DOHH2 (cell line): Measurements from ENCODE around the gene SLC30A9.

Experiments used
- H3F3A ChIP-seq: fragments of 200-600 bp; sonication (generic), shearing (Covaris generic); 2 replicates; pipeline ENCODE4 v1.6.0; 2016; ENCODE audit warnings: antibody characterized with exemption, mild to moderate bottlenecking; ENCODE audit not compliant: control insufficient read depth, insufficient read depth
- H3K27ac ChIP-seq: fragments of 200-600 bp; sonication (generic); 2 replicates; pipeline ENCODE4 v1.5.1; 2014; ENCODE audit warnings: low read depth, mild to moderate bottlenecking, low read length, moderate library complexity
- H3K27me3 ChIP-seq: fragments of 200-600 bp; sonication (generic); 2 replicates; pipeline ENCODE4 v1.6.1; 2014; ENCODE audit warnings: mild to moderate bottlenecking, low read length, mixed read lengths; ENCODE audit not compliant: control insufficient read depth
- H3K36me3 ChIP-seq: fragments of 200-600 bp; sonication (generic); 2 replicates; pipeline ENCODE4 v1.6.1; 2014; ENCODE audit warnings: mild to moderate bottlenecking, low read length, moderate library complexity, mixed read lengths; ENCODE audit not compliant: control insufficient read depth
- H3K4me1 ChIP-seq: fragments of 200-600 bp; sonication (generic); 2 replicates; pipeline ENCODE4 v1.6.1; 2014; ENCODE audit warnings: mild to moderate bottlenecking, low read length, mixed read lengths; ENCODE audit not compliant: control insufficient read depth
- H3K4me2 ChIP-seq: fragments of 200-600 bp; sonication (generic); 2 replicates; pipeline ENCODE4 v1.6.0; 2014; ENCODE audit warnings: mild to moderate bottlenecking, low read length, moderate library complexity
- H3K4me3 ChIP-seq: fragments of 200-600 bp; sonication (generic); 2 replicates; pipeline ENCODE4 v1.5.1; 2014; ENCODE audit warnings: mild to moderate bottlenecking, low read length, mixed read lengths
- H3K79me2 ChIP-seq: fragments of 200-600 bp; sonication (generic); 2 replicates; pipeline ENCODE4 v1.6.1; 2014; ENCODE audit warnings: mild to moderate bottlenecking, low read length, mixed read lengths; ENCODE audit not compliant: control insufficient read depth
- H3K9me2 ChIP-seq: fragments of 200-600 bp; sonication (generic); replicated peaks from 2 replicates; pipeline ENCODE4 v1.6.1; 2014; ENCODE audit warnings: mild to moderate bottlenecking, low read length, mixed read lengths; ENCODE audit not compliant: control insufficient read depth
- H3K9me3 ChIP-seq: fragments of 200-600 bp; sonication (generic); 2 replicates; pipeline ENCODE4 v1.6.1; 2014; ENCODE audit warnings: antibody characterized with exemption, low read length, mixed read lengths; ENCODE audit not compliant: control insufficient read depth, insufficient read depth
- H4K20me1 ChIP-seq: fragments of 200-600 bp; sonication (generic); 2 replicates; pipeline ENCODE4 v1.6.0; 2014; ENCODE audit warnings: low read depth, mild to moderate bottlenecking, antibody characterized with exemption, low read length, moderate library complexity; ENCODE audit not compliant: control insufficient read depth, insufficient read depth
- EZH2phosphoT487 ChIP-seq: fragments of 200-600 bp; sonication (generic); IDR thresholded peaks from 2 replicates; pipeline ENCODE4 v1.6.1; 2017; ENCODE audit warnings: borderline replicate concordance, mild to moderate bottlenecking, antibody characterized with exemption, low read length, moderate library complexity, mixed read lengths
- TF ChIP-seq, protein P1 (sequence below): fragments of 200-600 bp; sonication (generic); IDR thresholded peaks from one replicate; pipeline ENCODE4 v1.5.1; 2014; ENCODE audit warnings: antibody characterized with exemption, mild to moderate bottlenecking, low read depth, low read length; ENCODE audit not compliant: poor library complexity, severe bottlenecking

SLC30A9 gene

DNA sequence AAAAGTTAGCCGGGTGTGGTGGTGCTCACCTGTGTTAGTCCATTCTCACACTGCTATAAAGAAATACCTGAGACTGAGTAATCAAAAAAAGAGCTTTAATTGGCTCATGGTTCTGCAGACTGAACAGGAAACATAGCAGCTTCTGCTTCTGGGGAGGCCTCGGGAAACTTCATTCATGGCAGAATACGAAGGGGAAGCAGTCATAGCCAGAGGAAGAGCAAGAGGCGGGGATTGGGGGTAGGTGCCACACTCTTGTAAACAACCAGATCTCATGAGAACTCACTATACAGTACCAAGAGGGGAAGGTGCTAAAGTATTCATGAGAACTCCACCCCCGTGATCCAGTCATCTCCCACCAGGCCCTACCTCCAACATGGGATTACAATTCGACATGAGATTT, 98.1 kb downstream of the SLC30A9 start:
- H3K9me3 ChIP-seq: no peaks in the 10 kb centered on the region
- no peaks in the 10 kb centered on the region for H3K27me3 ChIP-seq
- no peaks in the 10 kb centered on the region for H3K4me1 ChIP-seq
- H3K36me3 ChIP-seq: 0 out of 2 replicates have a peak, but pooled peaks cover 2% of the 10 kb centered on the region
- H3K9me2 ChIP-seq: no peaks in the 10 kb centered on the region
- H3K79me2 ChIP-seq: no peaks in the 10 kb centered on the region
- H3F3A ChIP-seq: no peaks in the 10 kb centered on the region
- TF ChIP-seq, protein P1, sequence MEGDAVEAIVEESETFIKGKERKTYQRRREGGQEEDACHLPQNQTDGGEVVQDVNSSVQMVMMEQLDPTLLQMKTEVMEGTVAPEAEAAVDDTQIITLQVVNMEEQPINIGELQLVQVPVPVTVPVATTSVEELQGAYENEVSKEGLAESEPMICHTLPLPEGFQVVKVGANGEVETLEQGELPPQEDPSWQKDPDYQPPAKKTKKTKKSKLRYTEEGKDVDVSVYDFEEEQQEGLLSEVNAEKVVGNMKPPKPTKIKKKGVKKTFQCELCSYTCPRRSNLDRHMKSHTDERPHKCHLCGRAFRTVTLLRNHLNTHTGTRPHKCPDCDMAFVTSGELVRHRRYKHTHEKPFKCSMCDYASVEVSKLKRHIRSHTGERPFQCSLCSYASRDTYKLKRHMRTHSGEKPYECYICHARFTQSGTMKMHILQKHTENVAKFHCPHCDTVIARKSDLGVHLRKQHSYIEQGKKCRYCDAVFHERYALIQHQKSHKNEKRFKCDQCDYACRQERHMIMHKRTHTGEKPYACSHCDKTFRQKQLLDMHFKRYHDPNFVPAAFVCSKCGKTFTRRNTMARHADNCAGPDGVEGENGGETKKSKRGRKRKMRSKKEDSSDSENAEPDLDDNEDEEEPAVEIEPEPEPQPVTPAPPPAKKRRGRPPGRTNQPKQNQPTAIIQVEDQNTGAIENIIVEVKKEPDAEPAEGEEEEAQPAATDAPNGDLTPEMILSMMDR: no peak
- TF ChIP-seq EZH2phosphoT487: no peak
- H3K4me3 ChIP-seq: no peak overlapping the region
- H3K27ac ChIP-seq: no peak overlapping the region
- H3K4me2 ChIP-seq: no peak overlapping the region
- no peaks in the 10 kb centered on the region; the same call in 1 of the 2 replicates for H4K20me1 ChIP-seq

DNA sequence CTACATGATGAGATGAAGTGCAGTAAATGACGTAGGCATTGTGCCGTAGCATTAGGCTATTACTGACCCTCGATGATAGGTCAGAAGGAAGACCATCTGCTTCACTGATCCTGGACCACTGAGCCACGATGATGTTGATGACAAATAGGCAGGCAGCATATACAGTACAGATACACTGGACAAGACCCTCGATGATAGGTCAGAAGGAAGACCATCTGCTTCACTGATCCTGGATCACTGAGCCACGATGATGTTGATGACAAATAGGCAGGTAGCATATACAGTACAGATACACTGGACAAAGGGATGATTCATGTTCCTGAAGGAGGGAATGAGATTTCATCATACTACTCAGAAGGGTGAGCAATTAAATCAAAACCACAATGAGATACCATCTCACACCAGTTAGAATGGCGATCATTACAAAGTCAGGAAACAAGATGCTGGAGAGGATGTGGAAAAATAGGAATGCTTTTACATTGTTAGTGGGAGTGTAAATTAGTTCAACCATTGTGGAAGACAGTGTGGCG, 111.2 kb downstream of the SLC30A9 start:
- H3K9me3 ChIP-seq: no peaks in the 10 kb centered on the region
- no peaks in the 10 kb centered on the region for H3K79me2 ChIP-seq
- no peaks in the 10 kb centered on the region for H3F3A ChIP-seq
- no peaks in the 10 kb centered on the region for H4K20me1 ChIP-seq
- no peaks in the 10 kb centered on the region for H3K27me3 ChIP-seq
- H3K9me2 ChIP-seq: no peaks in the 10 kb centered on the region
- H3K4me2 ChIP-seq: no peak overlapping the region
- TF ChIP-seq, protein P1: no peak
- no peak for TF ChIP-seq EZH2phosphoT487
- H3K36me3 ChIP-seq: no peaks in the 10 kb centered on the region
- no peak overlapping the region for H3K27ac ChIP-seq
- no peak overlapping the region for H3K4me3 ChIP-seq
- H3K4me1 ChIP-seq: no peaks in the 10 kb centered on the region

DNA sequence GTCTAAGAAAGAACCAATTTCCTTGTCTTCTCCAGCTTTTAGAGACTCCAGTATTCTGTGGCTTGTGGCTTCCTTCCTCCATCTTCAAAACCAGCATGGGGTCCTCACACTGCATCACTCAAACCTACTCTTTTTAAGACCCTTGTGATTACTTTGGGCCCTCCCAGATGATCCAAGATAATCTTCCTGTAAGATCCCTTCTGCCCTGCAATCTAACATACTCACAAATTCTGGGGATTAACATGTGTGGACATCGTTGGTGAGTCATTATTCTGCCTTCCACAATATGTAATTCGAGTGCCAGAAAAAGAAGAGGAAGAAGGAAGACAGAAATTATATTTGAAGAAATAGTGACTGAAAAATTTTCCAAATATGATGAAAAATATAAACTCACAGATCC, 114.2 kb downstream of the SLC30A9 start:
- H3K36me3 ChIP-seq: no peaks in the 10 kb centered on the region
- H3K4me1 ChIP-seq: no peaks in the 10 kb centered on the region
- H3K4me2 ChIP-seq: no peak overlapping the region
- H3K27me3 ChIP-seq: no peaks in the 10 kb centered on the region
- no peak for TF ChIP-seq EZH2phosphoT487
- TF ChIP-seq, protein P1: no peak
- no peaks in the 10 kb centered on the region for H3K9me3 ChIP-seq
- no peaks in the 10 kb centered on the region for H3K79me2 ChIP-seq
- H3K4me3 ChIP-seq: no peak overlapping the region
- H4K20me1 ChIP-seq: no peaks in the 10 kb centered on the region
- H3F3A ChIP-seq: no peaks in the 10 kb centered on the region
- no peak overlapping the region for H3K27ac ChIP-seq
- H3K9me2 ChIP-seq: no peaks in the 10 kb centered on the region

DNA sequence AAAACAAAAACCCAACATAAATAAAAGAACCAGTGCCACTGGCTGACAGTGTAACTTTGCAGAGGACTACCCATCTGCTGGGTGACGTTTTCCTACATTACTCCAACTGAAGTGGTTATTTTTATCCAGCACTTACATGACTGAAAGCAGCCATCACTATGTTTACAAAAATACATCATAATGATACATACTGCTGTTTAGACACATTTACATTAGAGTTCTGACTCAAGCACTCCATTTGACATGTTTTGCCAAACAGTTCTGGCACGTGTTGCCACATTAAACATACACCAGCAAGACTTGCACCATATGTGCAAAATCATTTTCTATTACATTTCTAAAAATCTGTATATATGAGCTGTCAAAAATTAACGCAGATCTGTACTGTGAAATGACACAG, 122.5 kb downstream of the SLC30A9 start:
- Histone ChIP-seq H3K27me3 (no peaks in the 10 kb centered on the region), H4K20me1 (no peaks in the 10 kb centered on the region), H3F3A (no peaks in the 10 kb centered on the region), H3K27ac (no peak overlapping the region), H3K79me2 (no peaks in the 10 kb centered on the region), H3K9me2 (no peaks in the 10 kb centered on the region), H3K9me3 (no peaks in the 10 kb centered on the region), H3K36me3 (no peaks in the 10 kb centered on the region), H3K4me2 (no peak overlapping the region), H3K4me3 (no peak overlapping the region), H3K4me1 (no peaks in the 10 kb centered on the region)
- no peak for TF ChIP-seq EZH2phosphoT487
- TF ChIP-seq, protein P1: no peak
